Jurkat, Clone E6-1 (cell line): ENCODE results near the gene GATAD2B.
"Not testable (repeated sequence)": the region's sequence is repeated elsewhere in the genome, so short reads cannot be mapped to it uniquely, and the experiment has no call there.

ENCODE experiments used
- DNase-seq: peaks from one replicate; pipeline ENCODE4 v3.0.0-alpha.2; 2011; ENCODE audit warnings: low read depth, low spot score
- H3K4me3 ChIP-seq: 2 replicates; pipeline ENCODE4 v1.5.1; 2011; ENCODE audit warnings: mild to moderate bottlenecking, low read length, control low read depth, moderate library complexity

GATAD2B gene

GRCh38 chr1:153774026-153774595 lies 148.7 kb downstream of the GATAD2B start:
- H3K4me3 ChIP-seq: no peak overlapping the region
- DNase-seq: no peak

- H3K4me3 ChIP-seq: no peak overlapping the region
- DNase-seq: no peak
These were observed 149.5 kb downstream of the GATAD2B start for GRCh38 chr1:153773096-153773921.

GRCh38 chr1:153771841-153772593 lies 150.8 kb downstream of the GATAD2B start:
- no peak for DNase-seq
- no peak overlapping the region for H3K4me3 ChIP-seq

GRCh38 chr1:153771261-153771660 lies 151.5 kb downstream of the GATAD2B start:
- no peak overlapping the region for H3K4me3 ChIP-seq
- no peak for DNase-seq

- no peak for DNase-seq
- H3K4me3 ChIP-seq: no peak overlapping the region
These were observed 152.0 kb downstream of the GATAD2B start for GRCh38 chr1:153770797-153771196.

GRCh38 chr1:153769221-153769620 lies 153.6 kb downstream of the GATAD2B start:
- no peak overlapping the region for H3K4me3 ChIP-seq
- DNase-seq: no peak

- no peak overlapping the region for H3K4me3 ChIP-seq
- no peak for DNase-seq
These were observed 154.2 kb downstream of the GATAD2B start for GRCh38 chr1:153768316-153769181.

GRCh38 chr1:153767519-153767918 lies 155.3 kb downstream of the GATAD2B start:
- no peak overlapping the region for H3K4me3 ChIP-seq
- DNase-seq: no peak

- H3K4me3 ChIP-seq: not testable (repeated sequence)
These were observed 156.1 kb downstream of the GATAD2B start for GRCh38 chr1:153766663-153767062.

GRCh38 chr1:153764310-153764709 lies 158.5 kb downstream of the GATAD2B start:
- no peak for DNase-seq
- no peak overlapping the region for H3K4me3 ChIP-seq

More at GRCh38 chr1:153766663-153767062, 156.1 kb downstream of the GATAD2B start:
- not testable (repeated sequence) for DNase-seq

GRCh38 chr1:153763365-153764225 lies 159.2 kb downstream of the GATAD2B start:
- no peak overlapping the region for H3K4me3 ChIP-seq
- no peak for DNase-seq

- no peak for DNase-seq
- no peak overlapping the region for H3K4me3 ChIP-seq
These were observed 162.3 kb downstream of the GATAD2B start for GRCh38 chr1:153760440-153760839.
